ENCODE results near the gene BAZ2A.
A peak's percentile ranks its signal among the peaks of the same experiment; 100 is the strongest.

BAZ2A gene

DNA sequence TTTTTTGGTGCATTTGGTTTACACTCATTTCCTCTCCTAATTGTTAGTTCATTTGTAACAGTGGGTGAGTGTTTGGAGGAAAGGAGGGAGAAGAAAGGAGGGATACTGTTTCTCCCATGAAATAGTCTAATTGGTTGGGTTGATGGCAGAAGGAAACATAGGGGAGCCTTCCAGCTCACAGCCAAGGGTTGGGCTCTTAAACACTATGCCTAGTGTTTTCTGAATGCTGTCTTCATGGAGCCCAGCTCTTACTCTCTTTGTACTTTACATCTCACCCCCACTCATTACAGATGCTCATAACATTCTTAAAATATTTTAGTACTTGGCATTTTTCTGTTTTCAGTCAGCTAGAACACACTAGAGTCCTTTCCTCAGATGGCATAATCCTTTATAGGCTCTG lies 38.2 kb downstream of the BAZ2A start:
- TF ChIP-seq FOXM1 (IDR thresholded peaks at IDR 0.05; ENCODE audit: borderline replicate concordance, low read depth) (no peak), CEBPB (IDR thresholded peaks at IDR 0.05) (no peak), NFIC (IDR thresholded peaks at IDR 0.05) (no peak), TEAD4 (IDR thresholded peaks at IDR 0.05) (no peak), EP300 (IDR thresholded peaks at IDR 0.05; ENCODE audit: borderline replicate concordance) (no peak), ZBTB7A (IDR thresholded peaks at IDR 0.05; ENCODE audit: low read depth) (no peak), YY1 (IDR thresholded peaks at IDR 0.05; ENCODE audit: low read depth) (no peak), TCF12 (IDR thresholded peaks at IDR 0.05; ENCODE audit: low read depth) (no peak), TAF1 (IDR thresholded peaks at IDR 0.05; ENCODE audit: low read depth) (no peak)
- TF ChIP-seq, protein P1, sequence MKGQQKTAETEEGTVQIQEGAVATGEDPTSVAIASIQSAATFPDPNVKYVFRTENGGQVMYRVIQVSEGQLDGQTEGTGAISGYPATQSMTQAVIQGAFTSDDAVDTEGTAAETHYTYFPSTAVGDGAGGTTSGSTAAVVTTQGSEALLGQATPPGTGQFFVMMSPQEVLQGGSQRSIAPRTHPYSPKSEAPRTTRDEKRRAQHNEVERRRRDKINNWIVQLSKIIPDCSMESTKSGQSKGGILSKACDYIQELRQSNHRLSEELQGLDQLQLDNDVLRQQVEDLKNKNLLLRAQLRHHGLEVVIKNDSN (IDR thresholded peaks at IDR 0.05): no peak
- TF ChIP-seq, protein P2, sequence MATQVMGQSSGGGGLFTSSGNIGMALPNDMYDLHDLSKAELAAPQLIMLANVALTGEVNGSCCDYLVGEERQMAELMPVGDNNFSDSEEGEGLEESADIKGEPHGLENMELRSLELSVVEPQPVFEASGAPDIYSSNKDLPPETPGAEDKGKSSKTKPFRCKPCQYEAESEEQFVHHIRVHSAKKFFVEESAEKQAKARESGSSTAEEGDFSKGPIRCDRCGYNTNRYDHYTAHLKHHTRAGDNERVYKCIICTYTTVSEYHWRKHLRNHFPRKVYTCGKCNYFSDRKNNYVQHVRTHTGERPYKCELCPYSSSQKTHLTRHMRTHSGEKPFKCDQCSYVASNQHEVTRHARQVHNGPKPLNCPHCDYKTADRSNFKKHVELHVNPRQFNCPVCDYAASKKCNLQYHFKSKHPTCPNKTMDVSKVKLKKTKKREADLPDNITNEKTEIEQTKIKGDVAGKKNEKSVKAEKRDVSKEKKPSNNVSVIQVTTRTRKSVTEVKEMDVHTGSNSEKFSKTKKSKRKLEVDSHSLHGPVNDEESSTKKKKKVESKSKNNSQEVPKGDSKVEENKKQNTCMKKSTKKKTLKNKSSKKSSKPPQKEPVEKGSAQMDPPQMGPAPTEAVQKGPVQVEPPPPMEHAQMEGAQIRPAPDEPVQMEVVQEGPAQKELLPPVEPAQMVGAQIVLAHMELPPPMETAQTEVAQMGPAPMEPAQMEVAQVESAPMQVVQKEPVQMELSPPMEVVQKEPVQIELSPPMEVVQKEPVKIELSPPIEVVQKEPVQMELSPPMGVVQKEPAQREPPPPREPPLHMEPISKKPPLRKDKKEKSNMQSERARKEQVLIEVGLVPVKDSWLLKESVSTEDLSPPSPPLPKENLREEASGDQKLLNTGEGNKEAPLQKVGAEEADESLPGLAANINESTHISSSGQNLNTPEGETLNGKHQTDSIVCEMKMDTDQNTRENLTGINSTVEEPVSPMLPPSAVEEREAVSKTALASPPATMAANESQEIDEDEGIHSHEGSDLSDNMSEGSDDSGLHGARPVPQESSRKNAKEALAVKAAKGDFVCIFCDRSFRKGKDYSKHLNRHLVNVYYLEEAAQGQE (IDR thresholded peaks at IDR 0.05; ENCODE audit: low read depth): no peak

DNA sequence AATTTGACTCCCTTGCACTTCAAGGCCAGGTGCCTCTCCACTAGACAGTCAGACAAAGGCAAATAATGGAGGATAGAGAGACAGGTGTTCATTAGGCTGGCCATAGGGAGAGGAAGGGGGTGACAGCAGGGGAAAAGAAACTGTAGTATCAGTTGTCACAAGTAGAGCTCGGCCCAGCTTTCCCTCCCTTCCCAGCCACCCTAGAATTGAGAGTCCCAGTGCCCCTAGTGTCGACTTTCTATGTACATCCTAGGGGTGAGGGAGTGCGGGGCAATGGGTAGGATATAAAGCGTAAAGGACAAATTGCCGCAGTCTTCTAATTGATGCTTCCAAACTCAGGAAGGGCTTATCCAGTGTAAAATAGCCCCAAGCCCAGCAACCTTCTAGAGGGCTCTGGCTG lies 39.0 kb downstream of the BAZ2A start:
- TF ChIP-seq, protein P2 (IDR thresholded peaks at IDR 0.05; ENCODE audit: low read depth): no peak
- TF ChIP-seq TAF1 (IDR thresholded peaks at IDR 0.05; ENCODE audit: low read depth): no peak

DNA sequence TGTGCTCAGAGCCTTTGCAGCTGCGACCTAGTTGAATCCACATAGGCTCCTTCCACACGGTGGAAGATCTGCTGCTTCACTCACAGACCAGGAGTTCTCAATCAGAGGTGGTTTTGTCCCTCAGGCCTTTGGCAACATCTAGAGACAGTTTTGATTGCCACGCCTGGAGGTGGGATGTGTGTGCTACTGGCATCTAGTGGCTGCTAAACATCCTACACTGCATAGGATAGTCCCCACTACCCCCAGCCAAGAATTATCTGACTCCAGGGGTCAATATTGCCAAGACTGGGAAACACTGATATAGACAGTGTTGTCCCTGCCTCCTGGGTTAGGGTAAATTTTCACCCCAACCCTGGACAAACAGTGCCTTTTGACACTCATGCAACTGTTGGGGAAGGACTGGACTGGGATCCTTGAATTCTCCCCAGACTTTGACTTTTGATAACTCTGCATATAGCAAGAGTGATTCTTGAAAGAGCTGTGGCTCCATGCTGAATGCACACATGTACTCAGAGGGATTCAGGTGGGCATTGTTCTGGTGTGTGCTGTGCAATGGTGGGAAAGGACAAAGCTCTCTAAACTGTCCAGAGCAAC lies 39.8 kb downstream of the BAZ2A start:
- peak; percentile 49 for TF ChIP-seq RAD21 (IDR thresholded peaks at IDR 0.05; ENCODE audit: low read depth)
- no peak for TF ChIP-seq TAF1 (IDR thresholded peaks at IDR 0.05; ENCODE audit: low read depth)

GRCh38 chr12:56589783-56590182 lies 40.3 kb downstream of the BAZ2A start:
- TF ChIP-seq, protein P2 (IDR thresholded peaks at IDR 0.05; ENCODE audit: low read depth): no peak
- TF ChIP-seq CEBPB (IDR thresholded peaks at IDR 0.05) (no peak), ZBTB7A (IDR thresholded peaks at IDR 0.05; ENCODE audit: low read depth) (no peak), FOXM1 (IDR thresholded peaks at IDR 0.05; ENCODE audit: borderline replicate concordance, low read depth) (no peak), EP300 (IDR thresholded peaks at IDR 0.05; ENCODE audit: borderline replicate concordance) (no peak), TEAD4 (IDR thresholded peaks at IDR 0.05) (no peak), MAX (IDR thresholded peaks at IDR 0.05) (no peak)

GRCh38 chr12:56585098-56585497 lies 45.0 kb downstream of the BAZ2A start:
- peak; percentile 72 for TF ChIP-seq NFIC (IDR thresholded peaks at IDR 0.05)
- no peak for TF ChIP-seq EGR1 (IDR thresholded peaks at IDR 0.05)
- TF ChIP-seq YY1 (IDR thresholded peaks at IDR 0.05; ENCODE audit: low read depth): no peak

- TF ChIP-seq YY1 (IDR thresholded peaks at IDR 0.05; ENCODE audit: low read depth) (no peak), EGR1 (IDR thresholded peaks at IDR 0.05) (no peak), CEBPB (IDR thresholded peaks at IDR 0.05) (no peak)
- TF ChIP-seq, protein P1 (IDR thresholded peaks at IDR 0.05): no peak
- TF ChIP-seq, protein P2 (IDR thresholded peaks at IDR 0.05; ENCODE audit: low read depth): no peak
Measured at GRCh38 chr12:56581418-56582145, 48.5 kb downstream of the BAZ2A start.

Measured in Ishikawa (cell line).